HepG2 (cell line): ENCODE results near the gene CNNM2. TPM values are rescaled to one million over a fixed set of nuclear protein-coding genes. Genes with fewer than 3 reads are reported as not detected.
A peak's percentile ranks its signal among the peaks of the same experiment; 100 is the strongest.

ENCODE experiments used
- E2F1 ChIP-seq: sonication (generic); formaldehyde crosslinking; IDR thresholded peaks from 2 replicates; pipeline ENCODE4 v1.5.0; 2020; ENCODE audit warnings: missing genetic modification reagents
- KAT7 ChIP-seq: IDR thresholded peaks from 2 replicates; pipeline ENCODE4 v1.6.1; 2018; ENCODE audit warnings: borderline replicate concordance, missing compliant biosample characterization
- MLLT10 ChIP-seq: sonication (generic); formaldehyde crosslinking; IDR thresholded peaks from 2 replicates; pipeline ENCODE4 v1.4.0; 2020; ENCODE audit warnings: missing genetic modification reagents
- YY1 ChIP-seq: IDR thresholded peaks from 2 replicates; pipeline ENCODE4 v1.6.1; 2011; ENCODE audit warnings: low read length, low read depth, moderate library complexity, mild to moderate bottlenecking; ENCODE audit not compliant: insufficient read depth, insufficient replicate concordance
- ZNF33B ChIP-seq: sonication (generic); formaldehyde crosslinking; IDR thresholded peaks from 2 replicates; pipeline ENCODE4 v1.5.1; 2020; ENCODE audit warnings: mild to moderate bottlenecking, missing genetic modification reagents
- ZNF407 ChIP-seq: sonication (generic); formaldehyde crosslinking; IDR thresholded peaks from one replicate; pipeline ENCODE4 v1.5.1; 2020; ENCODE audit warnings: mild to moderate bottlenecking, missing genetic modification reagents; ENCODE audit errors: not compliant biosample characterization
- polyA plus RNA-seq, 8 experiments: library from polyadenylated mRNA; depleted of rRNA in 3 of 8; stranded (reverse) in 7 of 8; unstranded in 1 of 8; fragments of >200 nt; fragmentation: Illumina TruSeq in 4 of 8; extraction: Trizol in 4 of 8; gene quantifications; 2 replicates each; pipeline versions ENCODE4 v1.2.1 to v1.2.3, GENCODE V29; 2011 to 2016; ENCODE audit warnings: low read depth in 4 of 8, missing spikeins in 1 of 8, mixed read lengths in 1 of 8; ENCODE audit not compliant: insufficient read depth in 1 of 8
- total RNA-seq, 5 experiments: library from RNA; depleted of rRNA; stranded (reverse); fragments of >200 nt; fragmentation: Illumina TruSeq; extraction: Trizol; gene quantifications; 2 replicates each; pipeline ENCODE4 v1.2.3, GENCODE V29; 2016; ENCODE audit warnings: low read depth in 1 of 5
- TF ChIP-seq, protein P1 (sequence below): sonication (generic); formaldehyde crosslinking; IDR thresholded peaks from 2 replicates; pipeline ENCODE4 v1.8.1; 2022; ENCODE audit warnings: low read depth, mild to moderate bottlenecking, missing genetic modification reagents
- TF ChIP-seq, protein P2 (sequence below): sonication (generic); formaldehyde crosslinking; IDR thresholded peaks from 2 replicates; pipeline ENCODE4 v1.8.1; 2023; ENCODE audit warnings: missing genetic modification reagents, inconsistent platforms, borderline replicate concordance
- TF ChIP-seq, protein P3 (sequence below): sonication (generic); formaldehyde crosslinking; IDR thresholded peaks from 2 replicates; pipeline ENCODE4 v1.4.0; 2020; ENCODE audit warnings: missing genetic modification reagents

The CNNM2 gene
- total and polyA plus RNA-seq, 2 of the 13 experiments (the other 11 are each of a cell fraction or from before 2014, with no cell fraction given), result 7.1 to 9.0 TPM

DNA sequence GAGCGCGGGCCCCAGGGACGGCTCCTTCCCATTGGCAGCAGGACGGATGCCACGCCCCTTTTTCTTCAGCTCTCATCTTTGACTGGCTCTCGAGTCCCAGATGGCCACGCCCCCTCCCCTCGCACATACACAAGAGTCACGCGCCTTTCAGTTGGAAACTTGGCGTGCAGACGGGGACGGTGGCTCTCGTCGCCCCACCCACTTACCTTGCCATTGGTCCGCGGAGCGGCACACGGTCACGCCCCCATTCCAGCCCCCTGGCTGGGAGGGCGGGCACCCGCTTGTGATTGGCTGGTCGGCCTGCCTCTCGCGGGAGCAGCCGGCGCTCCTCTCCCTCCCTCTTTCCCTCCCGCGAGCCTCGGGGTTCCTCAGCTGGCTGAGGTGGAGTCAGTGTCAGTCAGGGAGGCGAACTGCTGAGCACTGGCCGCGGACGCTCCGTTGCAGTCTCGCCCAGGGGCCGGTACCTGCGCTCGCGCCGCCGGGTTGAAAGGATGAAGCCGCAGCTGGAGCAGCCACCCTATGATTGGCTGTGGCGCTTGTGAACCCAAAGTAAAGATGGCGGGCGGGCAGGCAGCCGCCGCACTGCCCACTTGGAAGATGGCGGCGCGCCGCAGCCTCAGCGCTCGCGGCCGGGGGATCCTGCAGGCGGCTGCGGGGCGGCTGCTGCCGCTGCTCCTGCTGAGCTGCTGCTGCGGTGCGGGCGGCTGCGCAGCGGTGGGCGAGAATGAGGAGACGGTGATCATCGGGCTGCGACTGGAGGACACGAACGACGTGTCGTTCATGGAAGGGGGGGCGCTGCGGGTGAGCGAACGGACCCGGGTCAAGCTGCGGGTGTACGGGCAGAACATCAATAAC is at the start of gene CNNM2 (continued):
- TF ChIP-seq ZNF407 (CRISPR knock-in tag) (no peak), ZNF33B (no peak), YY1 (peak; percentile 99), MLLT10 (CRISPR knock-in tag) (no peak), KAT7 (no peak), E2F1 (CRISPR knock-in tag) (peak; percentile 51; the same call in 1 of the 2 replicates)
- TF ChIP-seq, protein P1, sequence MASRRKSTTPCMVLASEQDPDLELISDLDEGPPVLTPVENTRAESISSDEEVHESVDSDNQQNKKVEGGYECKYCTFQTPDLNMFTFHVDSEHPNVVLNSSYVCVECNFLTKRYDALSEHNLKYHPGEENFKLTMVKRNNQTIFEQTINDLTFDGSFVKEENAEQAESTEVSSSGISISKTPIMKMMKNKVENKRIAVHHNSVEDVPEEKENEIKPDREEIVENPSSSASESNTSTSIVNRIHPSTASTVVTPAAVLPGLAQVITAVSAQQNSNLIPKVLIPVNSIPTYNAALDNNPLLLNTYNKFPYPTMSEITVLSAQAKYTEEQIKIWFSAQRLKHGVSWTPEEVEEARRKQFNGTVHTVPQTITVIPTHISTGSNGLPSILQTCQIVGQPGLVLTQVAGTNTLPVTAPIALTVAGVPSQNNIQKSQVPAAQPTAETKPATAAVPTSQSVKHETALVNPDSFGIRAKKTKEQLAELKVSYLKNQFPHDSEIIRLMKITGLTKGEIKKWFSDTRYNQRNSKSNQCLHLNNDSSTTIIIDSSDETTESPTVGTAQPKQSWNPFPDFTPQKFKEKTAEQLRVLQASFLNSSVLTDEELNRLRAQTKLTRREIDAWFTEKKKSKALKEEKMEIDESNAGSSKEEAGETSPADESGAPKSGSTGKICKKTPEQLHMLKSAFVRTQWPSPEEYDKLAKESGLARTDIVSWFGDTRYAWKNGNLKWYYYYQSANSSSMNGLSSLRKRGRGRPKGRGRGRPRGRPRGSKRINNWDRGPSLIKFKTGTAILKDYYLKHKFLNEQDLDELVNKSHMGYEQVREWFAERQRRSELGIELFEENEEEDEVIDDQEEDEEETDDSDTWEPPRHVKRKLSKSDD (CRISPR knock-in tag), result peak; percentile 97
- TF ChIP-seq, protein P2, sequence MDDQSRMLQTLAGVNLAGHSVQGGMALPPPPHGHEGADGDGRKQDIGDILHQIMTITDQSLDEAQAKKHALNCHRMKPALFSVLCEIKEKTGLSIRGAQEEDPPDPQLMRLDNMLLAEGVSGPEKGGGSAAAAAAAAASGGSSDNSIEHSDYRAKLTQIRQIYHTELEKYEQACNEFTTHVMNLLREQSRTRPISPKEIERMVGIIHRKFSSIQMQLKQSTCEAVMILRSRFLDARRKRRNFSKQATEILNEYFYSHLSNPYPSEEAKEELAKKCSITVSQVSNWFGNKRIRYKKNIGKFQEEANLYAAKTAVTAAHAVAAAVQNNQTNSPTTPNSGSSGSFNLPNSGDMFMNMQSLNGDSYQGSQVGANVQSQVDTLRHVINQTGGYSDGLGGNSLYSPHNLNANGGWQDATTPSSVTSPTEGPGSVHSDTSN (CRISPR knock-in tag), result peak; percentile 20; the same call in 1 of the 2 replicates
- TF ChIP-seq, protein P3, sequence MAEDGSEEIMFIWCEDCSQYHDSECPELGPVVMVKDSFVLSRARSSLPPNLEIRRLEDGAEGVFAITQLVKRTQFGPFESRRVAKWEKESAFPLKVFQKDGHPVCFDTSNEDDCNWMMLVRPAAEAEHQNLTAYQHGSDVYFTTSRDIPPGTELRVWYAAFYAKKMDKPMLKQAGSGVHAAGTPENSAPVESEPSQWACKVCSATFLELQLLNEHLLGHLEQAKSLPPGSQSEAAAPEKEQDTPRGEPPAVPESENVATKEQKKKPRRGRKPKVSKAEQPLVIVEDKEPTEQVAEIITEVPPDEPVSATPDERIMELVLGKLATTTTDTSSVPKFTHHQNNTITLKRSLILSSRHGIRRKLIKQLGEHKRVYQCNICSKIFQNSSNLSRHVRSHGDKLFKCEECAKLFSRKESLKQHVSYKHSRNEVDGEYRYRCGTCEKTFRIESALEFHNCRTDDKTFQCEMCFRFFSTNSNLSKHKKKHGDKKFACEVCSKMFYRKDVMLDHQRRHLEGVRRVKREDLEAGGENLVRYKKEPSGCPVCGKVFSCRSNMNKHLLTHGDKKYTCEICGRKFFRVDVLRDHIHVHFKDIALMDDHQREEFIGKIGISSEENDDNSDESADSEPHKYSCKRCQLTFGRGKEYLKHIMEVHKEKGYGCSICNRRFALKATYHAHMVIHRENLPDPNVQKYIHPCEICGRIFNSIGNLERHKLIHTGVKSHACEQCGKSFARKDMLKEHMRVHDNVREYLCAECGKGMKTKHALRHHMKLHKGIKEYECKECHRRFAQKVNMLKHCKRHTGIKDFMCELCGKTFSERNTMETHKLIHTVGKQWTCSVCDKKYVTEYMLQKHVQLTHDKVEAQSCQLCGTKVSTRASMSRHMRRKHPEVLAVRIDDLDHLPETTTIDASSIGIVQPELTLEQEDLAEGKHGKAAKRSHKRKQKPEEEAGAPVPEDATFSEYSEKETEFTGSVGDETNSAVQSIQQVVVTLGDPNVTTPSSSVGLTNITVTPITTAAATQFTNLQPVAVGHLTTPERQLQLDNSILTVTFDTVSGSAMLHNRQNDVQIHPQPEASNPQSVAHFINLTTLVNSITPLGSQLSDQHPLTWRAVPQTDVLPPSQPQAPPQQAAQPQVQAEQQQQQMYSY (CRISPR knock-in tag), result no peak; the same call in 1 of the 2 replicates
